Calu3 (cell line): ENCODE data around the gene MMP23B. TPM values are rescaled to one million over a fixed set of nuclear protein-coding genes. Genes with fewer than 3 reads are reported as not detected.
"Not testable (repeated sequence)": the region's sequence is repeated elsewhere in the genome, so short reads cannot be mapped to it uniquely, and the experiment has no call there.

Source experiments
- BruUV-seq: library from RNA; stranded (reverse); fragments of 400-500 nt; replicated peaks from 2 replicates; lab custom pipeline; 2021; lab: Mats Ljungman, UMichigan
- CTCF ChIA-PET: fragments of 300-600 bp; sonication (Branson Sonifier 250); formaldehyde crosslinking; loops from one replicate; lab custom pipeline; 2022; ENCODE audit warnings: antibody characterized with exemption; lab: Charles Lee
- DNase-seq: peaks from one replicate; pipeline ENCODE4 v3.0.0; 2022
- H3K27ac Mint-ChIP-seq: one replicate; pipeline ENCODE4 v1.8.0; 2022; ENCODE audit warnings: mixed read lengths; ENCODE audit not compliant: unreplicated experiment
- H3K27me3 Mint-ChIP-seq: one replicate; pipeline ENCODE4 v1.8.0; 2022; ENCODE audit warnings: mixed read lengths; ENCODE audit not compliant: unreplicated experiment
- H3K36me3 Mint-ChIP-seq: one replicate; pipeline ENCODE4 v1.8.0; 2022; ENCODE audit warnings: mild to moderate bottlenecking, moderate library complexity, mixed read lengths; ENCODE audit not compliant: insufficient read depth, unreplicated experiment
- H3K4me1 Mint-ChIP-seq: one replicate; pipeline ENCODE4 v1.8.0; 2022; ENCODE audit warnings: mild to moderate bottlenecking, low read depth, mixed read lengths; ENCODE audit not compliant: unreplicated experiment
- H3K4me3 Mint-ChIP-seq: one replicate; pipeline ENCODE4 v1.8.0; 2022; ENCODE audit warnings: mild to moderate bottlenecking, low read depth, moderate library complexity, mixed read lengths; ENCODE audit not compliant: unreplicated experiment
- H3K9me3 Mint-ChIP-seq: one replicate; pipeline ENCODE4 v1.8.0; 2022; ENCODE audit warnings: low read depth, mixed read lengths; ENCODE audit not compliant: unreplicated experiment
- CTCF ChIP-seq: fragments of 200-600 bp; IDR thresholded peaks from one replicate; pipeline ENCODE4 v1.8.0; 2022; ENCODE audit warnings: antibody characterized with exemption; ENCODE audit not compliant: unreplicated experiment
- intact Hi-C: fragments of 100-400 bp; cut with micrococcal nuclease; formaldehyde crosslinking; loops from one replicate; pipeline ENCODE4 v1.10.0; 2022; ENCODE audit not compliant: unreplicated experiment
- total RNA-seq: library from RNA; stranded (reverse); gene quantifications from 2 replicates; pipeline ENCODE4 v1.2.3, GENCODE V29; 2022

The MMP23B gene
- total RNA-seq, 1 experiment from 2014 or later = 1.9 TPM

DNA sequence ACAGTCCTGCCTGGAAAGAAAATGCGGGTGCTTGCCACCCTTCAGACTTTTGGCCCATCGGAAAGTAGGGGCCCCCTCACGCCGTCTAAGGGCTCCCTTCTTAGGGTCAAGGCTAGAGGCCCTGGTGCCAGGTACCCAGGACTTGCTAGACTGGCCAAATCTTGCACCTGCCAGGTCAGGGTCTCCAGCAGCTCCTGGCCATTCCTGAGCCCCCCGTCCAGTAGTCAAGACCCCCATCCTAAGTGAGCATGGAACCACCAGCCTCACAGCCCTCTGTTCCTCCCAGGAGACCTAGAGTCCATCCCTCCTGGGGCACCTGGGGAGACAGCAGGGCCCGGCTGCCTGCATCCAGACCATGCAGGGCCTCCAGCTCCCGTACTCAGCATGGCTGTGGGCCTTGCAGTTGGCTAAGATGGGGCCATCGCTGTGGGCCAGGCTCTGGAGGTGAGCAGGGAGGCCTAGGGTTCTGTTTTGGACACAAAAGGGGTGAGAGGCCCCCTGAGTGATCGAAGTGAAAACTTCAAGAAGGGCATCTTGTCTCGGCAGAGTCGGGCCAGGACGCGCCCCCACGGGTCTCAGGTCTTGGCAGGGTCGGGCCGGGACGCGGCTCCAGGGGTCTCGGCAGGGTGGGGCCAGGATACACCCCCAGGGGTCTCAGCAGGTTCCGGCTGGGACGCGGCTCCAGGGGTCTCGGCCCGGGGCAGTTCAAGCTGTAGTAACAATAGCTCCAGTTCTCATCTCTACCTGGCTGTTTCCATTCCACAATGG is 38.0 kb upstream of the MMP23B start:
- Mint-ChIP-seq H3K36me3 (peaks cover 5% of the 10 kb centered on the region), H3K9me3 (no peaks in the 10 kb centered on the region), H3K4me1 (no peaks in the 10 kb centered on the region), H3K27me3 (no peaks in the 10 kb centered on the region), H3K4me3 (no peak overlapping the region), H3K27ac (no peak overlapping the region)
- CTCF ChIA-PET = no interaction called here
- intact Hi-C loops = no loop called here
- BruUV-seq = no TSS peak
- no peak for TF ChIP-seq CTCF
- no peak for DNase-seq

DNA sequence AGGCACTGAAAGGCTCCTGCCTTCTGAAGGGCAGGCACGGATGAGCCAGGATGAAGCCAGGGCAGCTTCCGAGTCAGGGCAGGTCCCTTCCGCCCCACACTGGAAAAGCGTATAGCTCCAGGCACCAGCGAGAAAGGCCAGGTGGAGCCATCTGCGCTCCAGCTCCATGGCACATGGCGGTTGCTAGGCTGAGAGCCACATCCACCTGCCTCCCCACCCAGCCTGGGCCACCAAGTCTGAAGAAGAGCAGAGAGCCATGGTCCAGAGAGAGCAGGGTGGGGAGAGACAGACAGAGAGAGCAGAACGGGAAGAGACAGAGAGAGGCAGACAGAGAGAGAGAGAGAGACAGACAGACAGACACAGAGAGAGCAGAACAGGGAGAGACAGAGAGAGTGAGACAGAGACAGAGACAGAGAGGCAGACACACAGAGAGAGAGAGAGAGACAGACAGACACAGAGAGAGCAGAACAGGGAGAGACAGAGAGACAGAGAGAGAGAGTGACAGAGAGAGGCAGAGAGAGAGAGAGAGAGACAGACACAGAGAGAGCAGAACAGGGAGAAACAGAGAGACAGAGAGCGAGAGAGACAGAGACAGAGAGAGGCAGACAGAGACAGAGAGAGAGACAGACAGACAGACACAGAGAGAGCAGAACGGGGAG is 37.2 kb upstream of the MMP23B start:
- Mint-ChIP-seq H3K9me3 (no peaks in the 10 kb centered on the region), H3K4me3 (no peak overlapping the region)

GRCh38 chr1:1595341-1595740 is 36.6 kb upstream of the MMP23B start:
- H3K27me3 Mint-ChIP-seq, H3K36me3 Mint-ChIP-seq, DNase-seq, H3K9me3 Mint-ChIP-seq, H3K4me3 Mint-ChIP-seq, CTCF ChIA-PET, H3K4me1 Mint-ChIP-seq, H3K27ac Mint-ChIP-seq, intact Hi-C loops, BruUV-seq: not testable (repeated sequence)

More for the DNA sequence above, 37.2 kb upstream of the MMP23B start:
- Mint-ChIP-seq H3K27ac (no peak overlapping the region), H3K4me1 (no peaks in the 10 kb centered on the region), H3K27me3 (no peaks in the 10 kb centered on the region), H3K36me3 (peaks cover 5% of the 10 kb centered on the region)
- BruUV-seq = no TSS peak
- intact Hi-C loops = no loop called here
- DNase-seq = no peak
- CTCF ChIA-PET = no interaction called here
- no peak for TF ChIP-seq CTCF

GRCh38 chr1:1596493-1597274 is 35.3 kb upstream of the MMP23B start:
- Mint-ChIP-seq H3K4me1 (no peaks in the 10 kb centered on the region), H3K27ac (no peak overlapping the region), H3K9me3 (no peaks in the 10 kb centered on the region), H3K27me3 (no peaks in the 10 kb centered on the region), H3K36me3 (peaks cover 8% of the 10 kb centered on the region), H3K4me3 (no peak overlapping the region)
- BruUV-seq = no TSS peak
- no peak for TF ChIP-seq CTCF
- no peak for DNase-seq
- intact Hi-C loops = no loop called here
- CTCF ChIA-PET = no interaction called here
